Fibroblast of the aortic adventitia (primary cell): ENCODE results near the gene PRPF8. TPM values are rescaled to one million over a fixed set of nuclear protein-coding genes. Genes with fewer than 3 reads are reported as not detected.
A peak's percentile ranks its signal among the peaks of the same experiment; 100 is the strongest.

Source experiments
- DNase-seq: peaks from one replicate; pipeline ENCODE4 v3.0.0-alpha.2; 2010; ENCODE audit warnings: low read depth
- H3K4me3 ChIP-seq: 2 replicates; pipeline ENCODE4 v1.5.1; 2011; ENCODE audit warnings: low read depth, mild to moderate bottlenecking, control low read depth, low read length, moderate library complexity
- total RNA-seq: library from RNA; depleted of rRNA; stranded (reverse); fragments of >200 nt; gene quantifications from 2 replicates; pipeline ENCODE4 v1.2.3, GENCODE V29; 2012; ENCODE audit warnings: low replicate concordance
- TF ChIP-seq, protein P1 (sequence below): IDR thresholded peaks from 2 replicates; pipeline ENCODE4 v1.5.1; 2011; ENCODE audit warnings: mild to moderate bottlenecking, low read length, control low read depth, inconsistent platforms; ENCODE audit not compliant: insufficient read depth

Gene PRPF8
- total RNA-seq, 1 donor: 138 TPM

DNA sequence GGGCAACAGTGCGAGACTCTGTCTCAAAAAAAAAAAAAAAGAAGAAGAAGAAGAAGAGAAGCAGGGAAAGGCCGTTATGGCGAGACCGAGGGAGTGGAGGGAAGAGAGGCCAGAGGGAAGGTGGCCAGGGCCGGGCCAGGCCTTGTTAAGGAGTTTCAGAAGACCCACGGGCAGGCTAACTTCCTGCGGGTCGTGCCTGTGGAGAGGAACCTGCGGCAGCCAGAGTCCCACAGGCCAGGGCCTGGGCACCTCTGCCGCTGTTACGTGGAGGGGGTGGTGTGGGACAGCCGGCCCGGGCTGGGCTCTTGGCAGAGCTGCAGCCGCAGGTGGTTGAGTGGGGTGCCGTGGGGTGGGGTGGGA lies 45.3 kb upstream of the PRPF8 start:
- DNase-seq: no peak

DNA sequence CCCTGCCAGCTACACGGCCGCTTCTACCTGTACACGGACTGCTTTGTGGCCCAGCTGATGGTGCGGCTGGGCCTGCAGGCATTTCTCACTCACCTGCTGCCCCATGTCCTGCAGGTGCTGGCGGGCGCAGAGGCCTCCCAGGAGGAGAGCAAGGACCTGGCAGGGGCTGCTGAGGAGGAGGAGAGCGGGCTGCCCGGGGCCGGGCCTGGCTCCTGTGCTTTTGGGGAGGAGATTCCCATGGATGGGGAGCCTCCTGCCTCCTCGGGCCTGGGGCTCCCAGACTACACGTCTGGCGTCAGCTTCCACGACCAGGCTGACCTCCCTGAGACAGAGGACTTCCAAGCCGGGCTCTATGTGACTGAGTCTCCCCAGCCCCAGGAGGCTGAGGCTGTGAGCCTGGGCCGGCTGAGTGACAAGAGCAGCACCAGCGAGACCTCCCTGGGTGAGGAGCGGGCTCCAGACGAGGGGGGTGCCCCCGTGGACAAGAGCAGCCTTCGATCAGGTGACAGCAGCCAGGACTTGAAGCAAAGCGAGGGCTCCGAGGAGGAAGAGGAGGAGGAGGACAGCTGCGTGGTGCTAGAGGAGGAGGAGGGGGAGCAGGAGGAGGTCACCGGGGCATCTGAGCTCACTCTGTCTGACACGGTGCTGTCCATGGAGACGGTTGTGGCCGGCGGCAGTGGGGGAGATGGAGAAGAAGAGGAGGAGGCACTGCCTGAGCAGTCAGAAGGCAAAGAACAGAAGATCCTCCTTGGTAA lies 43.4 kb upstream of the PRPF8 start:
- no peak overlapping the region for H3K4me3 ChIP-seq
- TF ChIP-seq, protein P1, sequence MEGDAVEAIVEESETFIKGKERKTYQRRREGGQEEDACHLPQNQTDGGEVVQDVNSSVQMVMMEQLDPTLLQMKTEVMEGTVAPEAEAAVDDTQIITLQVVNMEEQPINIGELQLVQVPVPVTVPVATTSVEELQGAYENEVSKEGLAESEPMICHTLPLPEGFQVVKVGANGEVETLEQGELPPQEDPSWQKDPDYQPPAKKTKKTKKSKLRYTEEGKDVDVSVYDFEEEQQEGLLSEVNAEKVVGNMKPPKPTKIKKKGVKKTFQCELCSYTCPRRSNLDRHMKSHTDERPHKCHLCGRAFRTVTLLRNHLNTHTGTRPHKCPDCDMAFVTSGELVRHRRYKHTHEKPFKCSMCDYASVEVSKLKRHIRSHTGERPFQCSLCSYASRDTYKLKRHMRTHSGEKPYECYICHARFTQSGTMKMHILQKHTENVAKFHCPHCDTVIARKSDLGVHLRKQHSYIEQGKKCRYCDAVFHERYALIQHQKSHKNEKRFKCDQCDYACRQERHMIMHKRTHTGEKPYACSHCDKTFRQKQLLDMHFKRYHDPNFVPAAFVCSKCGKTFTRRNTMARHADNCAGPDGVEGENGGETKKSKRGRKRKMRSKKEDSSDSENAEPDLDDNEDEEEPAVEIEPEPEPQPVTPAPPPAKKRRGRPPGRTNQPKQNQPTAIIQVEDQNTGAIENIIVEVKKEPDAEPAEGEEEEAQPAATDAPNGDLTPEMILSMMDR: no peak
- DNase-seq: no peak

More for the DNA sequence above, 45.3 kb upstream of the PRPF8 start:
- TF ChIP-seq, protein P1: no peak
- peak overlapping the region; percentile 44 for H3K4me3 ChIP-seq

DNA sequence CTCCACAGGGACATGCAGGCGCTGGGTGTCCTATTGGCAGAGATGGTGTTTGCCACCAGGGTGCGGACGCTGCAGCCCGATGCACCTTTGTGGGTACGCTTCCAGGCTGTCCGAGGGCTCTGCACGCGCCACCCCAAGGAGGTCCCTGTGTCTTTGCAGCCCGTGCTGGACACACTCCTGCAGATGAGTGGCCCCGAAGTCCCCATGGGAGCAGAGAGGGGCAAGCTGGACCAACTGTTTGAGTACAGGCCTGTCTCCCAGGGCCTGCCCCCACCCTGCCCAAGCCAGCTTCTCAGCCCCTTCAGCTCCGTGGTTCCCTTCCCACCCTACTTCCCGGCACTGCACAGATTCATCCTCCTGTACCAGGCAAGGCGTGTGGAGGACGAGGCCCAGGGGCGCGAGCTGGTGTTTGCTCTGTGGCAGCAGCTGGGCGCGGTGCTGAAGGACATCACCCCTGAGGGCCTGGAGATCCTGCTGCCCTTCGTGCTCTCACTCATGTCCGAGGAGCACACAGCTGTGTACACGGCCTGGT lies 42.7 kb upstream of the PRPF8 start:
- no peak overlapping the region for H3K4me3 ChIP-seq
- TF ChIP-seq, protein P1: no peak
- DNase-seq: no peak

DNA sequence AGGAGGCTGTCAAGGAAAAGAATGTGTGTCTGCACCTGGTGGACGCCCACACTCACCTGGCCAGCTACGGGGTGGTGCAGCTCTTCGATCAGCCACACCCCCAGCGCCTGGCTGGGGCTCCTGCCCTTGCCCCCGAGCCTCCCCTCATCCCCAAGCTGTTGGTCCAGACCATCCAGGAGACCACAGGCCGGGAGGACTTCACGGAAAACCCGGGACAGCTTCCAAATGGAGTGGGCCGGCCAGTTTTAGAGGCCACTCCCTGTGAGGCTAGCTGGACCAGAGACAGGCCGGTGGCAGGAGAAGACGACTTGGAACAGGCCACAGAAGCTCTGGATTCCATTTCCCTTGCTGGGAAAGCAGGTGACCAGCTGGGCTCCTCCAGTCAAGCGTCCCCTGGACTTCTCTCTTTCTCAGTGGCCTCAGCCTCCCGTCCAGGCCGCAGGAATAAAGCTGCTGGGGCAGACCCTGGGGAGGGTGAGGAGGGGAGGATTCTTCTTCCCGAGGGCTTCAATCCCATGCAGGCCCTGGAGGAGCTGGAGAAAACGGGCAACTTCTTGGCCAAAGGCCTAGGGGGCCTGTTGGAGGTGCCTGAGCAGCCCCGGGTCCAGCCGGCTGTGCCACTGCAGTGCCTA lies 42.1 kb upstream of the PRPF8 start:
- TF ChIP-seq, protein P1: no peak
- no peak for DNase-seq
- no peak overlapping the region for H3K4me3 ChIP-seq

DNA sequence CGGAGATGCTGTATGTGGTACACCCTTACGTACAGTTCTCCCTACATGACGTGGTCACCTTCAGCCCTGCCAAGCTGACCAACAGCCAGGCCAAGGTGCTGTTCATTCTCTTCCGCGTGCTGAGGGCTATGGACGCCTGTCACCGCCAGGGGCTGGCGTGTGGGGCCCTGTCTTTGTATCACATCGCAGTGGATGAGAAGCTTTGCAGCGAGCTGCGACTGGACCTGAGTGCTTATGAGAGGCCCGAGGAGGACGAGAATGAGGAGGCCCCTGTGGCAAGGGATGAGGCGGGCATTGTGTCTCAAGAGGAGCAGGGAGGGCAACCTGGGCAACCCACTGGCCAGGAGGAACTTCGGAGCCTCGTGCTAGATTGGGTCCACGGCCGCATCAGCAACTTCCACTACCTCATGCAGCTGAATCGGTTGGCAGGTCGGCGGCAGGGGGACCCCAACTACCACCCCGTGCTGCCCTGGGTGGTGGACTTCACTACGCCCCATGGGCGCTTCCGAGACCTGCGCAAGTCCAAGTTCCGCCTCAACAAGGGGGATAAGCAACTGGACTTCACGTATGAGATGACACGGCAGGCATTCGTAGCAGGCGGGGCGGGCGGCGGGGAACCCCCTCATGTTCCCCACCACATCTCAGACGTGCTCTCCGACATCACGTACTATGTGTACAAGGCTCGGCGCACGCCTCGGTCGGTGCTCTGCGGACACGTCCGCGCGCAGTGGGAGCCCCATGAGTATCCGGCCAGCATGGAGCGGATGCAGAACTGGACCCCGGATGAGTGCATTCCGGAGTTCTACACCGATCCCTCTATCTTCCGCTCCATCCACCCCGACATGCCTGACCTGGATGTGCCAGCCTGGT lies 41.2 kb upstream of the PRPF8 start:
- peak overlapping the region; percentile 73 for H3K4me3 ChIP-seq
- DNase-seq: no peak
- TF ChIP-seq, protein P1: no peak

DNA sequence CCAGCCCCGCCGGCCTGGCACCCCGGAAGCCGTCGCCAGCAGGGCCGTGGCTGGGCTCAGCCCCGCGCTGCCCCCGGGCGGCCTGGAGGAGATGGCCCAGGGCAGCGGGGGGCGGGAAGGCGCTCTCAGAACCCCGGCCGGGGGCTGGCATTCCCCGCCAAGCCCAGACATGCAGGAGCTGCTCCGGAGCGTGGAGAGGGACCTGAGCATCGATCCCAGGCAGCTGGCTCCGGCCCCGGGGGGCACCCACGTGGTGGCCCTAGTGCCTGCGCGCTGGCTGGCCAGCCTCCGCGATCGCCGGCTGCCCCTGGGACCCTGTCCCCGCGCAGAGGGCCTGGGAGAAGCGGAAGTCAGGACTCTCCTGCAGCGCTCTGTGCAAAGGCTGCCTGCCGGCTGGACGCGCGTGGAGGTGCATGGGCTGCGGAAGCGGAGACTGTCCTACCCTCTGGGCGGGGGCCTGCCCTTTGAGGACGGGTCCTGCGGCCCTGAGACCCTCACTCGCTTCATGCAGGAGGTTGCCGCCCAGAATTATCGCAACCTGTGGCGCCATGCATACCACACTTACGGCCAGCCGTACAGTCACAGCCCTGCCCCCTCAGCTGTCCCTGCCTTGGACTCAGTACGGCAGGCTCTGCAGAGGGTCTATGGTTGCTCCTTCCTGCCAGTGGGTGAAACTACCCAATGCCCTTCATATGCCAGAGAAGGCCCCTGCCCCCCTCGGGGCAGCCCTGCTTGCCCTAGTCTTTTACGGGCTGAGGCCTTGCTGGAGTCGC lies 40.4 kb upstream of the PRPF8 start:
- peak overlapping the region; percentile 73 for H3K4me3 ChIP-seq
- TF ChIP-seq, protein P1: no peak
- DNase-seq: no peak
